ENCODE data around the gene TNPO2.

DNA sequence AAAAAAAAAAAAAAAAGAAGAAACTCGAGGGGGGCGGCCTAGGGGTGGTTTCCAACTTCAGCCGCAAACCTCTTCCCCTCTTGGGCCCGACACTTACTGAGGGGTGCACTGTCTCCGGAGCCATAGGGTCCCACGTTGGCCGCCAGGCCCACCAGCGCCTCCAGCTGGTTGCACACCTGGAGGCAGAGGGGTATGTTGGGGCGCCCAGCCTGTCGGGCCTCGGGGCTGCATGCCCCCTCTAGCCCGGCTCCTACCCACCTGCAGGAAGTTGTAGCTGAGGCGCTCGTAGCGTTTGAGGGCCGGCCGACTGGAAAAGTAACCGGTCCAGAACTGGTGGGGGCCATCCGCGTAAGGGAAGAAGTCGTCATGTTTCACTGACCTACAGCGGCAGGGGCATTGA lies 65.8 kb downstream of the TNPO2 start:
- TF ChIP-seq CTCF (conservative IDR thresholded peaks at IDR 0.05; ENCODE audit: low read length): peak; percentile 21; the same call in 1 of the 2 replicates
- no peak for TF ChIP-seq EZH2phosphoT487 (IDR thresholded peaks at IDR 0.05; ENCODE audit: borderline replicate concordance)
